H7 (cell line): ENCODE data around the gene ATAD3C. TPM values are rescaled to one million over a fixed set of nuclear protein-coding genes. Genes with fewer than 3 reads are reported as not detected.
"Not testable (repeated sequence)": the region's sequence is repeated elsewhere in the genome, so short reads cannot be mapped to it uniquely, and the experiment has no call there.

Source experiments
- DNase-seq: peaks from one replicate; pipeline ENCODE4 v3.0.0; 2012
- H3K27me3 ChIP-seq: 2 replicates; pipeline ENCODE4 v1.6.0; 2011; ENCODE audit warnings: mild to moderate bottlenecking, low read length; ENCODE audit not compliant: control insufficient read depth, insufficient read depth
- H3K36me3 ChIP-seq: replicated peaks from 2 replicates; pipeline ENCODE4 v1.5.1; 2011; ENCODE audit warnings: low read length; ENCODE audit not compliant: control insufficient read depth, insufficient read depth
- H3K4me3 ChIP-seq: 2 replicates; pipeline ENCODE4 v1.5.1; 2011; ENCODE audit warnings: low read depth, mild to moderate bottlenecking, control low read depth, low read length, moderate library complexity; ENCODE audit not compliant: insufficient read depth
- total RNA-seq: library from RNA; depleted of rRNA; stranded (reverse); fragments of >200 nt; shearing (Covaris generic); gene quantifications from 2 replicates; pipeline ENCODE4 v1.2.3, GENCODE V29; 2014

Gene ATAD3C
- total RNA-seq, 1 experiment from 2014 or later: 0.14 TPM

- DNase-seq, H3K4me3 ChIP-seq, H3K36me3 ChIP-seq, H3K27me3 ChIP-seq: not testable (repeated sequence)
Measured at GRCh38 chr1:1480488-1480867, 31.0 kb downstream of the ATAD3C start.

- H3K27me3 ChIP-seq, DNase-seq, H3K4me3 ChIP-seq, H3K36me3 ChIP-seq: not testable (repeated sequence)
Measured at GRCh38 chr1:1481811-1482210, 32.3 kb downstream of the ATAD3C start.

- DNase-seq: no peak
- peaks cover 3% of the 10 kb centered on the region for H3K36me3 ChIP-seq
Measured at GRCh38 chr1:1482856-1483255, 33.4 kb downstream of the ATAD3C start.

GRCh38 chr1:1483714-1484113 is 34.2 kb downstream of the ATAD3C start:
- Histone ChIP-seq H3K27me3 (no peaks in the 10 kb centered on the region), H3K36me3 (peaks cover 3% of the 10 kb centered on the region), H3K4me3 (no peak overlapping the region)
- no peak for DNase-seq

More at GRCh38 chr1:1482856-1483255, 33.4 kb downstream of the ATAD3C start:
- no peak overlapping the region for H3K4me3 ChIP-seq
- no peaks in the 10 kb centered on the region for H3K27me3 ChIP-seq

- DNase-seq: peak; percentile 7
- not testable (repeated sequence) for H3K36me3 ChIP-seq, H3K27me3 ChIP-seq, H3K4me3 ChIP-seq
Measured at GRCh38 chr1:1484976-1485750, 35.7 kb downstream of the ATAD3C start.

GRCh38 chr1:1485755-1486317 is 36.3 kb downstream of the ATAD3C start:
- DNase-seq: peak; percentile 16
- not testable (repeated sequence) for H3K27me3 ChIP-seq, H3K36me3 ChIP-seq, H3K4me3 ChIP-seq

- Histone ChIP-seq H3K4me3 (no peak overlapping the region), H3K27me3 (no peaks in the 10 kb centered on the region), H3K36me3 (no peaks in the 10 kb centered on the region; the same call in none of the 2 replicates)
- no peak for DNase-seq
Measured at GRCh38 chr1:1487701-1488100, 38.2 kb downstream of the ATAD3C start.

GRCh38 chr1:1489231-1489630 is 39.7 kb downstream of the ATAD3C start:
- peak; percentile 7 for DNase-seq
- Histone ChIP-seq H3K4me3 (no peak overlapping the region), H3K27me3 (no peaks in the 10 kb centered on the region), H3K36me3 (no peaks in the 10 kb centered on the region; the same call in none of the 2 replicates)

- H3K27me3 ChIP-seq: no peaks in the 10 kb centered on the region
- H3K4me3 ChIP-seq: no peak overlapping the region
- DNase-seq: no peak
- H3K36me3 ChIP-seq: no peaks in the 10 kb centered on the region; the same call in none of the 2 replicates
Measured at GRCh38 chr1:1489861-1490260, 40.4 kb downstream of the ATAD3C start.

- no peak for DNase-seq
- no peaks in the 10 kb centered on the region for H3K27me3 ChIP-seq
- no peak overlapping the region for H3K4me3 ChIP-seq
- H3K36me3 ChIP-seq: no peaks in the 10 kb centered on the region; the same call in none of the 2 replicates
Measured at GRCh38 chr1:1490633-1491230, 41.2 kb downstream of the ATAD3C start.

GRCh38 chr1:1491601-1492000 is 42.1 kb downstream of the ATAD3C start:
- H3K36me3 ChIP-seq: no peaks in the 10 kb centered on the region; the same call in none of the 2 replicates

GRCh38 chr1:1494311-1494710 is 44.8 kb downstream of the ATAD3C start:
- H3K36me3 ChIP-seq, DNase-seq, H3K27me3 ChIP-seq, H3K4me3 ChIP-seq: not testable (repeated sequence)

More at GRCh38 chr1:1491601-1492000, 42.1 kb downstream of the ATAD3C start:
- Histone ChIP-seq H3K4me3 (no peak overlapping the region), H3K27me3 (no peaks in the 10 kb centered on the region)
- no peak for DNase-seq

- DNase-seq: peak; percentile 30
- not testable (repeated sequence) for H3K4me3 ChIP-seq, H3K27me3 ChIP-seq, H3K36me3 ChIP-seq
Measured at GRCh38 chr1:1495461-1495975, 46.0 kb downstream of the ATAD3C start.

GRCh38 chr1:1504777-1505365 is 55.4 kb downstream of the ATAD3C start:
- peak overlapping the region; percentile 26 for H3K4me3 ChIP-seq
- H3K36me3 ChIP-seq, H3K27me3 ChIP-seq: not testable (repeated sequence)
- peak; percentile 74 for DNase-seq
